Iris pigment epithelial cell (primary cell): ENCODE results near the gene FADD.
"Not testable (repeated sequence)": the region's sequence is repeated elsewhere in the genome, so short reads cannot be mapped to it uniquely, and the experiment has no call there.

Experiments
- DNase-seq: peaks from one replicate; pipeline ENCODE4 v3.0.0-alpha.2; 2011; ENCODE audit warnings: low read depth

FADD gene

GRCh38 chr11:70205049-70205725 lies 2.1 kb downstream of the FADD start:
- DNase-seq: peak; percentile 46

- DNase-seq: no peak
These were observed 2.7 kb downstream of the FADD start for GRCh38 chr11:70205766-70206165.

GRCh38 chr11:70206226-70206981 lies 3.3 kb downstream of the FADD start:
- DNase-seq: no peak

GRCh38 chr11:70206982-70207376 lies 3.9 kb downstream of the FADD start:
- no peak for DNase-seq

GRCh38 chr11:70207531-70208131 lies 4.5 kb downstream of the FADD start:
- no peak for DNase-seq

GRCh38 chr11:70209391-70209912 lies 6.4 kb downstream of the FADD start:
- DNase-seq: no peak

- DNase-seq: peak; percentile 90
These were observed 7.0 kb downstream of the FADD start for GRCh38 chr11:70210051-70210501.

GRCh38 chr11:70210530-70210929 lies 7.4 kb downstream of the FADD start:
- no peak for DNase-seq

- no peak for DNase-seq
These were observed 9.2 kb downstream of the FADD start for GRCh38 chr11:70212227-70212811.

- DNase-seq: not testable (repeated sequence)
These were observed 14.3 kb downstream of the FADD start for GRCh38 chr11:70217388-70217787.

- not testable (repeated sequence) for DNase-seq
These were observed 15.0 kb downstream of the FADD start for GRCh38 chr11:70218076-70218475.

GRCh38 chr11:70220136-70220535 lies 17.0 kb downstream of the FADD start:
- no peak for DNase-seq

- no peak for DNase-seq
These were observed 17.8 kb downstream of the FADD start for GRCh38 chr11:70220920-70221319.

GRCh38 chr11:70225681-70226177 lies 22.6 kb downstream of the FADD start:
- DNase-seq: no peak

GRCh38 chr11:70226183-70226582 lies 23.1 kb downstream of the FADD start:
- no peak for DNase-seq

GRCh38 chr11:70226967-70227366 lies 23.9 kb downstream of the FADD start:
- DNase-seq: no peak

- no peak for DNase-seq
These were observed 26.6 kb downstream of the FADD start for GRCh38 chr11:70229737-70230136.

GRCh38 chr11:70230151-70230839 lies 27.2 kb downstream of the FADD start:
- no peak for DNase-seq

- DNase-seq: no peak
These were observed 28.0 kb downstream of the FADD start for GRCh38 chr11:70230840-70231710.

- no peak for DNase-seq
These were observed 29.9 kb downstream of the FADD start for GRCh38 chr11:70233034-70233433.

GRCh38 chr11:70233511-70233934 lies 30.4 kb downstream of the FADD start:
- peak; percentile 92 for DNase-seq
